ENCODE data around the gene PRSS35.
"Not testable (repeated sequence)": the region's sequence is repeated elsewhere in the genome, so short reads cannot be mapped to it uniquely, and the experiment has no call there.

PRSS35 gene

GRCh38 chr6:83511901-83512681, at the start of gene PRSS35:
Gene PRSS35 (plus strand): TSS chr6:83512534. CDS start chr6:83523442, 10,908 bp downstream.
- no peak for DNase-seq (ENCODE audit: low read depth)

DNA sequence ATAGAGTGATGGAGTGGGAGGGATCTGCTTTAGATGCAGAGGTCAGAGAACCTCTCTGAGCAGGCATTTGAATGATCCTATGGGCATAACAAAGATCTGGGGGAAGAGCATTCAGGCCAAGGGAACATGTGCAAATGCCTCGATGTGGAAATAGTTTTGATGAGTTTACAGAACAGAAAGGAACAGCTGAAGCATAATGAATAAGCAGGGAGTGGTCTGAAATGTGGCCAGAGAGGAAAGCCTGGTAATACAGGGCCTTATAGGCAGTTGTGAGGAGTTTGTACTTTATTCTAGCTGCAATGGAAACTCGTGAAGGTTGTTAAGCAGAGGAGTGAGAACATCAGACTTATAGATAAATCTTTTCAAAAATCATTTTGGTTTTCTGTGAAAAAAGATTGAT, 48.4 kb upstream of the PRSS35 start:
- DNase-seq (ENCODE audit: low read depth) = no peak

DNA sequence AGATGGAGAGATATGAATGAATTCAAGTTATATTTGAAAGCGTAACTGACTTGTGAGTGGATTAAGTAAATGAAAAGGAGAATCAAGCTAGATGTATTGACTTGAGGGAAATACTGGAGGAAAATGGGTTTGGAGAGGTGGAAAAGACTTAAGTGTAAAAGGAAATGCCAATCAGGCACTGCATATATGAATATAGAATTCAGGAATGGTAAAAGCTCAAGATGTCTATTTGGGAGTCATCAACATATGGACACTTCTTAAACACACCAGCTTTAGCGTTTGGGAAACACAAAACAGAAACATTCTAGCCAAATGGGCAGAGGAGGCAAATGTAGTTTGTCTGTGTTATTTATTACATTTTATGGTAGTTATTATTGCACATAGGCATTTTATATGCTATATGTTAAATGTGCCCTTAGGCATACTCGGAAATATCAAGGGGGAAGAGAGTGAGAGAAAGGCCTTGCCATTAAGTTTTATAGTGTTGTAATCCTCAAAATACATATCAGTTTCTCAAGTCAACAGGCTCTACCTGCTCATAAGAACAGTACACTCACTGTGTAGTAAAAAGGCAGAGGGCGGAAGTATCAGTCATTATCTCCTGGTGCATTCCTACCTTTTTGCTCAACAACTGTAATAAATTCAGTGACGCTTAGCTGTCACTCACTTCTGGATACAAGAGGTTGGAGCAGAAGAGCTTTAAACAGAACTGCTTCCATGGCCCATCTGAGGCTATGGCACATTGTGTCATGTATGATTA, 47.8 kb upstream of the PRSS35 start:
- no peak for DNase-seq (ENCODE audit: low read depth)

DNA sequence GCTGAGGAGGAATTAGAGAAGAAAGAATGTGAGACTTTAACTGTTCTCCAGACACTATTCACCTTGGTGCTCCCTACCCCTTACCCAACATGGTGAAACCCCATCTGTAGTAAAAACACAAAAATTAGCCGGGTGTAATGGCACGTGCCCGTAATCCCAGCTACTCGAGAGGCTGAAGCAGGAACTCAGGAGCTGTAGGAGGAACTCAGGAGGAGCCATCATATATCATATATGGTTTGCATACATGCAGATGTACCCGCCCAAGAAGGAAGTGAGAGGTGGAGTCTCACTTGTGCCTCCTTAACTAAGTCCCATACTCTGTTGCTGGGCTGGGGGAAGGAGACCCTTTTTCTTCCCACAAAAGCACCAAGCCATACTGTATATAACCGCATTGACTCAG, 46.0 kb upstream of the PRSS35 start:
- DNase-seq (ENCODE audit: low read depth) = no peak

DNA sequence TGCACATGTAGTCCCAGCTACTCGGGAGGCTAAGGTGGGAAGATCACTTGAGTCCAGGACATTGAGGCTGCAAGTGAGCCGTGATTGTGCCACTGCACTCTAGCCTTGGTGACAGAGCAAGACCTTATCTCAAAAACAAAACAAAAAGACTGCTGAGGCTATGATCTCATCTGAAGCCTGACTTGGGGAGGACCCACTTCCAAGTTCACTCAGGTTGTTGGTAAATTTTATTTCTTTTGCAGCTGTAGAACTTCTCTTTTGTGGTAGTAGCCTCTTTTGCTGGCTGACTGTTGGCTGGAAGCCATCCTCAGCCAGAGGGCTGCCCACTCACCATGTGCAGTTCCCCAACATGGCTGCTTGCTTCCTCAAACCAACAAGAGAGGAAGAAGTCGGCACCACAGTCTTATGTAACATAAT, 44.7 kb upstream of the PRSS35 start:
- no peak for DNase-seq (ENCODE audit: low read depth)

- DNase-seq (ENCODE audit: low read depth) = no peak
Observed at GRCh38 chr6:83470001-83470400, 42.3 kb upstream of the PRSS35 start.

DNA sequence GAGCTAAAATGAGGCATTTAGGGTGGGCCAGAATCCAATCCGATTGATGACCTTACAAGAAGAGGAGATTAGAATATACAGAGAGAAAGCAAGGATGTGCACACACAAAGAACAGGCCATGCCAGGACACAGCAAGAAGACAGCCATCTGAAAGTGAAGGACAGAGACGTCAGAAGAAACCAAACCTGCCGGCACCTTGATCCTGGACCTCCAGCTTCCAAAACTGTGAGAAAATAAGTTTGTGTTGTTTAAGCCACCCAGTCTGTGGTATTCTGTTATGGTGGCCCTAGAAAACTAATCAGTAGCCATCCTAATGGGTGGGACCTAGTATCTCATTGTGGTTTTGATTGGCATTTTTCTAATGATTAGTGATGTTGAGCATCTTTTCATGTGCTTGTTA, 41.7 kb upstream of the PRSS35 start:
- no peak for DNase-seq (ENCODE audit: low read depth)

GRCh38 chr6:83472767-83473166, 39.6 kb upstream of the PRSS35 start:
- no peak for DNase-seq (ENCODE audit: low read depth)

GRCh38 chr6:83474309-83474708, 38.0 kb upstream of the PRSS35 start:
- DNase-seq (ENCODE audit: low read depth) = no peak

GRCh38 chr6:83476971-83477370, 35.4 kb upstream of the PRSS35 start:
- no peak for DNase-seq (ENCODE audit: low read depth)

DNA sequence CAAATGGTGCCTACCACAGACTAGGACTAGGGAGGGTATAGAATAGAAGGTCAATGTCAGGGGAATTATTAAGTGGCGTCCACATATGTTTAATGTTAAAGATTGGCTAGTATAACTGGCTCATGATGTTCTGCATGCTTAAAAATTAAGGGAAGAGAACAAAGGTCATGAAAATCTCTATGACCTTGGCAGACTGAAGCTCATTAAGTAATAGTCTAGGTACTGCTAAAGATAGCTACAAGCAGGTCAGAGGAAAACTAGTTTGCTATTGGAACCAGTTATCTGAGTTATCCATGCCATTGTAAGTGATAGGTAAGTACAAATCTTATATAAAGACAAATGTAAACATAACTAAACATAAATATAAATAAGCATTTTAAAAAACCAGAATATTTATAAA, 32.9 kb upstream of the PRSS35 start:
- DNase-seq (ENCODE audit: low read depth) = no peak

- no peak for DNase-seq (ENCODE audit: low read depth)
Observed at GRCh38 chr6:83480470-83480869, 31.9 kb upstream of the PRSS35 start.

DNA sequence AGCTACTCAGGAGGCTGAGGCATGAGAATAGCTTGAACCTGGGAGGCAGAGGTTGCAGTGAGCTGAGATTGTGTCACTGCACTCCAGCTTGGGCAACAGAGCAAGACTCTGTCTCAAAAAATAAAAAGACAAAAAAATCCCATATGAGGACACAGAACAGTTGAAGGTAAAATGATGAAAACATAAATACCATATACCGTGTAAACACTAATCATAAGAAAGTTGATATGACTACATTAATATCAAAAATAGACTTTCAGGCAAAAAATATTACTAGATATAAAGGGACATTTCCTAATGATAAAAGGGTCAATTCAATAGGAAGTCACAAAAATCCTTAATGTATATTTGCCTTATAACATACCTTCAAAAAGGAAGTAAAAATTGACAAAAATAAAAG, 30.4 kb upstream of the PRSS35 start:
- DNase-seq (ENCODE audit: low read depth) = not testable (repeated sequence)

- no peak for DNase-seq (ENCODE audit: low read depth)
Observed at GRCh38 chr6:83488448-83488847, 23.9 kb upstream of the PRSS35 start.

DNA sequence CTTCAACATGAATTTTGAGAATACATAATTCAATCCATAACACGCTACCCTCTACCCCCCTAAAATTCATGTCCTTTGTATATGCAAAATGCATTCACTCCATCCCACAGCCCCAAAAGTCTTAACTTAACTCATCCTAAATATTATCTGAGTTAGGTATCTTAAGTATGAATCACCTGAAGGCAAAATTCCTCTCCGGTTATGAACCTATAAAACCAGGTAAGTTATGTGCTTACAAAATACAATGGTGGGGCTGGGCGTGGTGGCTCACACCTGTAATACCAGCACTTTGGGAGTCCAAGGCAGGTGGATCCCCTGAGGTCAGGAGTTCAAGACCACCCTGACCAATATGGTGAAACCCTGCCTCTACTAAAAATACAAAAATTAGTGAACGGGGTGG, 23.5 kb upstream of the PRSS35 start:
- DNase-seq (ENCODE audit: low read depth) = no peak

- no peak for DNase-seq (ENCODE audit: low read depth)
Observed at GRCh38 chr6:83490217-83490807, 22.0 kb upstream of the PRSS35 start.

DNA sequence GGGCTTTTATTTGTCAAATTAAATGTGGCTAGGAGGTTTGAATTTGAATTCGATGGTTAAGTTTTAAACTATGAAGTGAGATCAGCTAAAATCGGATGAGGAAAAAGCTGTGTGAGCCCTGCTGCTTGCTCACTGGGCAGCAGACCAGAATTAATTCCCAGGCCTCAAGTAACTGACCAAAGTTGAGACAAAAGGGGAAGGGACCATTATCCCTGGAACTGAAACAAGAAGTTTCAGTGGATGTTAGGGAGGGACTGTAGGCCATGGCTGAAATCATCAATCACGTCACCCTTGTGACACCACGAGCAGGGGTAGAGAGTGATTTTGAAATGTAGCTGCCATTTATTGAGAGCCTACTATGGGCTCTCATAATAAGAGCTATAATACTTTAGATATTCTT, 7.0 kb upstream of the PRSS35 start:
- no peak for DNase-seq (ENCODE audit: low read depth)

GRCh38 chr6:83509441-83509840, 2.9 kb upstream of the PRSS35 start:
- no peak for DNase-seq (ENCODE audit: low read depth)

GRCh38 chr6:83510791-83511190, 1.5 kb upstream of the PRSS35 start:
- no peak for DNase-seq (ENCODE audit: low read depth)

GRCh38 chr6:83511266-83511665, 1.1 kb upstream of the PRSS35 start:
- no peak for DNase-seq (ENCODE audit: low read depth)

DNA sequence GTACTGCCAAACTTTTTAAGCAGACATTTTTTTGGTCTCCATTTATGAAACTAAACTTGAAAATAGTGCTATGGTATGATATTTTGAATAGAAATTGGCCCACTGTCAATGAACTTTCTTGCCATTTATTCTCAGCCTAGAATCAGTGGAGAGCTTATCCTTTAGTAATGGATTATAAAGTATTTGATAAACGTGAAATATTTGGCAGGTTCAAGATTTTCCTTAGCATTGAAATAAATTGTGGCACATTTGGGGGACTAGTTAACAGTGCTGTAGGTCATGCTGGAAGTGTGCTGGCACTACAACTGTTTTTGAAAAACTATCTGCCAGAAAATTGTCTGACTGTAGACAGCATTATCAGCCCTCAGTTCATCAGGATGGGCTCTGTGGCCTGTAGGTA, 2.1 kb downstream of the PRSS35 start:
- no peak for DNase-seq (ENCODE audit: low read depth)

- DNase-seq (ENCODE audit: low read depth) = no peak
Observed at GRCh38 chr6:83514866-83515466, 2.6 kb downstream of the PRSS35 start.

GRCh38 chr6:83517500-83517899, 5.2 kb downstream of the PRSS35 start:
- DNase-seq (ENCODE audit: low read depth) = no peak
